NCI-H446 treated with DMSO at 0.1 percent for 48 hours (cell line): Measurements from ENCODE around the gene CT55.
"Not testable (repeated sequence)": the region's sequence is repeated elsewhere in the genome, so short reads cannot be mapped to it uniquely, and the experiment has no call there.

Experiments
- DNase-seq: peaks from one replicate; lab custom pipeline; 2025; lab: John Stamatoyannopoulos, UW

CT55 gene

GRCh38 chrX:135170877-135171519 lies at the start of gene CT55:
Gene CT55 (minus strand): TSS chrX:135171398. CDS start chrX:135171171, 227 bp downstream.
- DNase-seq = peak; percentile 57

GRCh38 chrX:135213200-135213844 lies 42.1 kb upstream of the CT55 start:
- no peak for DNase-seq

- not testable (repeated sequence) for DNase-seq
Observed at GRCh38 chrX:135206427-135206826, 35.2 kb upstream of the CT55 start.

- no peak for DNase-seq
Observed at GRCh38 chrX:135200297-135200696, 29.1 kb upstream of the CT55 start.

GRCh38 chrX:135194684-135195083 lies 23.5 kb upstream of the CT55 start:
- no peak for DNase-seq

- DNase-seq = no peak
Observed at GRCh38 chrX:135193740-135194139, 22.5 kb upstream of the CT55 start.

GRCh38 chrX:135191838-135192237 lies 20.6 kb upstream of the CT55 start:
- no peak for DNase-seq

GRCh38 chrX:135185795-135186443 lies 14.7 kb upstream of the CT55 start:
- DNase-seq = peak; percentile 21

- DNase-seq = no peak
Observed at GRCh38 chrX:135178636-135179035, 7.4 kb upstream of the CT55 start.

GRCh38 chrX:135170468-135170867 lies 730 bp downstream of the CT55 start:
- DNase-seq = no peak

GRCh38 chrX:135169534-135169933 lies 1.7 kb downstream of the CT55 start:
- DNase-seq = not testable (repeated sequence)

- no peak for DNase-seq
Observed at GRCh38 chrX:135168486-135168885, 2.7 kb downstream of the CT55 start.

GRCh38 chrX:135154688-135155087 lies 16.5 kb downstream of the CT55 start:
- not testable (repeated sequence) for DNase-seq

- DNase-seq = not testable (repeated sequence)
Observed at GRCh38 chrX:135126145-135126544, 45.1 kb downstream of the CT55 start.

- not testable (repeated sequence) for DNase-seq
Observed at GRCh38 chrX:135120056-135120576, 51.1 kb downstream of the CT55 start, which contains the start of gene ETDB. Gene ETDB (minus strand): TSS chrX:135120526. CDS start chrX:135119261, 1,265 bp downstream.

- DNase-seq = not testable (repeated sequence)
Observed at GRCh38 chrX:135116064-135116463, 55.1 kb downstream of the CT55 start.

GRCh38 chrX:135114392-135114791 lies 56.8 kb downstream of the CT55 start:
- no peak for DNase-seq

- DNase-seq = no peak
Observed at GRCh38 chrX:135112743-135113142, 58.5 kb downstream of the CT55 start.

- DNase-seq = no peak
Observed at GRCh38 chrX:135112096-135112729, 59.0 kb downstream of the CT55 start.

- no peak for DNase-seq
Observed at GRCh38 chrX:135109554-135109953, 61.6 kb downstream of the CT55 start.
